Activated T-cell treated with anti-CD3 and anti-CD28 coated beads for 24 hours (primary cell): Measurements from ENCODE around the gene PRKG1.
"Not testable (repeated sequence)": the region's sequence is repeated elsewhere in the genome, so short reads cannot be mapped to it uniquely, and the experiment has no call there.

Experiments used
- DNase-seq: peaks from one replicate; pipeline ENCODE4 v3.0.0-alpha.2; 2020; ENCODE audit warnings: low read depth

Gene PRKG1

DNA sequence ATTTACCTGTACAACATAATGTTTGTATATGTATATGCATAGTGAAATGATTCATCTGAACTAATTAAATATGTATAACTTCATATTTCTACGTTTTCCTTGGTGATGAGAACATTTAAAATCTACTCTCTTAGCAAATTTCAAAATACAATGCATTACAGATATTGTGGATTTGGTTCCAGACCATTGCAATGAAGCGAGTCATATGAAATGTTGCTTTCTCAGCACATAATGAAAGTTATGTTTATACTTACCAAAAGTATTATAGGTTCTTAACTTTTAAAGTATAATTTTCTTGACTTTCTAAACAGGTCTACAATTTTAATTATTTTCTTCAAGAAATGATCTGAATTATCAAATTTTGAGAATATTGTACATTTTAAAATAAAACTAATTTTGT is 435.9 kb downstream of the PRKG1 start:
- no peak for DNase-seq

- DNase-seq = no peak
Measured at GRCh38 chr10:51521605-51522004, 447.3 kb downstream of the PRKG1 start.

- no peak for DNase-seq
Measured at GRCh38 chr10:51522858-51523257, 448.6 kb downstream of the PRKG1 start.

- no peak for DNase-seq
Measured at GRCh38 chr10:51523440-51523839, 449.2 kb downstream of the PRKG1 start.

GRCh38 chr10:51524041-51524440 is 449.8 kb downstream of the PRKG1 start:
- no peak for DNase-seq

GRCh38 chr10:51527522-51528219 is 453.4 kb downstream of the PRKG1 start:
- DNase-seq = no peak

DNA sequence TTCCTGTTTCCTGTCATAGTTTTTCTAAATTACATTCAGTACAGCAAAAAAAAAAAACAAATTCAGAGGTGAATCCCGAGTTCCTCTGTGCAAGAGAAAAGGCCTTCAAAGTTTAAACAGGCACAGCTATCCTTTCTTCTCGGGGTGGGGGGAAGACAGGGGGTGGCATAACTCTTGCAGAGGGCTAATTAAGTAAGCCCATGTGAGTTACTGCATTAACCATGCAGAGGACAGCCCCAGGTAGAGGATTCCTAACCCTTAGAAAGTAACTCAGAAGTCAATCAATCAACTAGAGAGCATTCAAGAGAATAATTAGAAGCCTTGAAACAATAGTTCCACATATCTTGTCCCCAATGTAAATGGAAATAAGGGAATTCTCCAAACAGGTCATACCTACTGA is 454.2 kb downstream of the PRKG1 start:
- no peak for DNase-seq

DNA sequence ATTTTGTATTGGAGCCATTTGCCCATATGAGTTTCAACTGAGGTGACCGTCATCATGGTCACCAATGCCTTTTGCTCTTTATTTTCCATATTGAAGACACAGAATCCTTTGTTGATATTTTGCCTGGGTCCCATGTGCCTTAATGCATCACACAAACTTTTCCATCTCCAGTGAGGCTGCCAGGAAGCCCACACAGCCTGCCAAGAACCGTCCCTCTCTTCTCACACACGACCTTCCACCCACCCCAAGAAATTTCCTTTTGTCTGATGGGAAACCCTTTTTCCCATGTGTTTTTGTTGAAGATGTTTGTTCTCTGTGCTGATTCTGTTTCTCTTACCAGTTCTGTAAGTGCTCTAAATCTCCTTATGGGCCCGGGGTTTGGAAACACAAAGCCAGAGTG is 456.3 kb downstream of the PRKG1 start:
- DNase-seq = no peak

GRCh38 chr10:51532044-51532443 is 457.8 kb downstream of the PRKG1 start:
- no peak for DNase-seq

DNA sequence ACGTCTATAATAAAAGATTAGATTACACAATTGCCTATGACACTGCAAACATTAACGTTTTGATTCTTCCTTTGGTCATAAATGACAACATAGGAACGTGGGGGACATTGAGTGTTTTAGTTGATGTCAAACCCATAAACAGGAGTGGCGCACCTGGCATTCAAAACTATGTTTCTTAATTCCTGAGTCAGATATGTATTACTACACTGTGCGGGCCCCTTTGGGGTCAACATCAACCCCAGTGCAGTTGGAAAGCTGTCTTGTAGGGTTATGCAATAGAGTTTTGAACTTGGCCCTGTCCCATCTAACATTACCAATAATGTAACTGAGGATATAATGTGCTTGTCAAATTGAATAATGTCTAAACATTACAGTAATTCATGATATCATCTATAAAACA is 468.6 kb downstream of the PRKG1 start:
- no peak for DNase-seq

DNA sequence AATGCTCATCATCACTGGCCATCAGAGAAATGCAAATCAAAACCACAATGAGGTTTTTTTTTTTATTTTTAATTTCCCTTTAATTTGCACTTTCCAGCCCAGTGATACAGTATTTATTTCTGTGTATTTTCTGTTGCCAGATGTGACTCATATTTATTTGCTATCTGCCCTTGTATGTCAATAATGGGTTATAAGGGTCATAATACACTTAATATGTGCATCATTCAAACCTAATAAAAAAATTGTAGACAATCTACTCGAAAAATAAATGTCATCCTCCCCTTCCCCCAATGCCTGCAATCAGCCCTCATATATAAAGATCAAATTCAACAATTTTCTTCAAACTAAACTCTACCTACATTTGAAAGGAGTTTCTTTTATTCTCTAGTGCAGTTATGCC is 470.6 kb downstream of the PRKG1 start:
- no peak for DNase-seq

GRCh38 chr10:51547941-51548340 is 473.7 kb downstream of the PRKG1 start:
- no peak for DNase-seq

- DNase-seq = no peak
Measured at GRCh38 chr10:51552879-51553278, 478.6 kb downstream of the PRKG1 start.

- DNase-seq = no peak
Measured at GRCh38 chr10:51564896-51565510, 490.7 kb downstream of the PRKG1 start.

- DNase-seq = no peak
Measured at GRCh38 chr10:51567271-51567670, 493.0 kb downstream of the PRKG1 start.

DNA sequence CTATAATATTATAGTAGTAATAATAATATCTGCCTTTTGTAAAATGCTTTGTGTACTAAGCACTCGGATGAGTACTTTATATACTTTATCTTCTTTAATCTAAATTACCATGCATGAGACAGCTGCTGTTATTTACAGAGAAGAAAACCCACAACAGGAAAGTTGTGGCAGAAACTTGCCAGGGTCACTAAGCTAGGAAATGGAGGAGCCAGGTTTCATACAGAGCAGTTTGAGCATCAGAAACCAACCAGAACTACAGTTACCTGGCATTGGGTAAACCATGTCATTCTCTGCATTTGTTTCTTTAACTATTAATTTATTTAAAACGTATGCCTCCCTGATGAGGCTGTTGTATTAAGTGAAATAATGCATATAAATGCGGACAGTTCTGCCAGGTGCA is 495.2 kb downstream of the PRKG1 start:
- DNase-seq = no peak

DNA sequence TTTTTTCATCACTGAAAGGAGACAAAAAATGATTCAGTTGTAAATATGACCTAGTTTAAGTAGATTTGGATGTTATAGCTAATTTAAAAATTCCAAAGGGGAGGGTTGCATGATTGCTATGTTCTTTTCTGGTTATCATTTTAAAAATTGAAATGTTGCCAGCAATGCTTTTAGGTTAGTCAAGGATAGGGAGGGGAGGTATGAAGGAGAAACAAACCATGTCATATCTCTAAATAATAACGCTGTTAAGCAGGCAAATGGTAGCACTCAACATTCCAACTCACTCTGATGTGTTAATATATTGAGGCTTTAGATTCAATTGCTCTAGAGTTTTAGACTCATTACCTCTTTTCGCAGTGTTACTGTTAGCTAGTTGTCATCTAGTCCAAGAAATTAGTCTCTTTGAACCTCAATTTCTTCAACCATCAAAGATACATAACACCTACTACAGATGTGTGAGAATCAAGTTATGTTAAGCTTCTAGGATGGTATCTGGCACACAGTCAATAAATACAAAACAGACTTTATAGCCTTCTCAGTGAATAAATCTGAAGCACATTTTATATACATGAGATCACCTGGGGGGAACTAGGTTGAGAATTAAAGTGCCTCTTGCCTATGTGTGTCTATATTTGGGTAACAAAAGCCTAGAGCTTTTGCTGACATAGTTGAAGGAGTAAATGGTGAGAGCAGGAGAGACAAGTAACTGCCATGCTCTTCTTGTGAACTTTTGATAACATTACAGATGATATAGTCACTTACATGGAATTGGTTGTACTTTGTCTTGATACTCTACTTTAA is 500.2 kb downstream of the PRKG1 start:
- no peak for DNase-seq

- DNase-seq = not testable (repeated sequence)
Measured at GRCh38 chr10:51581196-51581595, 506.9 kb downstream of the PRKG1 start.

GRCh38 chr10:51583976-51584375 is 509.7 kb downstream of the PRKG1 start:
- no peak for DNase-seq

DNA sequence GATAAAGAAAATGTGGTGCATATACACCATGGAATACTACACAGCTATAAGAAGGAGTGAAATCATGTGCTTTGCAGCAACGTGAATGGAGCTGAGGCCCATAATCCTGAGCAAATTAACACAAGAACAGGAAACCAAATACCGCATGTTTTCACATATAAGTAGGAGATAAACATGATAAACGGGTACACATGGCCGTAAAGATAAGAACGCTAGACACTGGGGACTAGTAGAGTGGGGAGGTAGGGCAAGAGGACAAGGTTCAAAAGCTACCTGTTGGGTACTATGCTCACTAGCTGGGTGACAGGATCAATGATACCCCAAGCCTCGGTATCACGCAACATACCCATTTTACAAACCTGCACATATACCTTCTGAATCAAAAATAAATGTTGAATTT is 511.5 kb downstream of the PRKG1 start:
- no peak for DNase-seq

DNA sequence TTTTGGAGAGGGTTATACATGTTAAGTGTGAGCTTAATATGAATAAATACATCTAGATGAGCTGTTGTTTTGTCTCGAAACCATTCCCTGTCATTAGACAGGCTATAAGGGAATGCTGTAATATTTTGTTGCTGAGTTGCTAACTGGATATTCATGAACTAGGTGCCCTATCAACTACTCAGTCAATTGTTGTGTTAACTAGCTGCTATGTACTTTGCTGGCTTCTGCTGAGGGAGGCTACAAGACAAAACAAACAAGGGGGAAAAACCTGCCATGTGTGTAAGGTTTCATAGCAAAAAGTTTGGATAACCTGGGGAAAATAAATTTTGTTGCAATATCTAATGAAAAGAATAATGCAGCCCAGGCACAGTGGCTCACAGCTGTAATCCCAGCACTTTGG is 514.7 kb downstream of the PRKG1 start:
- no peak for DNase-seq

GRCh38 chr10:51590818-51591217 is 516.5 kb downstream of the PRKG1 start:
- DNase-seq = no peak

DNA sequence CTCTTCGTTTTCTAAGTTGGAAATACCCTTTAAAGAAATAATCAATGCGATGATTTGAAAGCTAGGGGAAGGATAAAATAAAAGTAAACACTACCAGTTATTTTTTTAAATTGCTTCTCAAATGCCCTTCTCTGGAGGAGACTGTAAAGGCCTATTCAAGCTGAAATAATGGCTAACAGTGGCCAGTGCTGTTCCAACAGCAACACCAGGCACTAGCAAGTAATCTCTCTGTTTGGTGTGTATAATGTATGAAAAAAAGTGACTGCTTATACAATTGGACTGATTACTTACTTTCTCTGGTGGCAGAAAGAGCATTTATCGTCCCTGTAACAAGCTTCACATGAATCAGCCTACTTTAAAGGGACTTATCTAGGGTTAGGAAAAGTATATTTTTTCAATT is 522.4 kb downstream of the PRKG1 start:
- no peak for DNase-seq
